WTC11 (cell line): ENCODE measurements around the gene PCAT6. TPM values are rescaled to one million over a fixed set of nuclear protein-coding genes. Genes with fewer than 3 reads are reported as not detected.
A peak's percentile ranks its signal among the peaks of the same experiment; 100 is the strongest.

Experiments used
- ATAC-seq: fragments of 200-7000 bp; cut with Tn5 transposase; 2 replicates; pipeline ENCODE4 v1.10.0; 2021; ENCODE audit warnings: mild to moderate bottlenecking, moderate library complexity
- Bru-seq: library from RNA; stranded (reverse); fragments of 400-500 nt; gene quantifications from one replicate; lab custom pipeline; 2021; lab: Mats Ljungman, UMichigan
- CTCF ChIA-PET: fragments of 300-600 bp; sonication (Branson Sonifier 250); formaldehyde crosslinking; loops from one replicate; lab custom pipeline; 2021; ENCODE audit warnings: antibody characterized with exemption; lab: Charles Lee
- POLR2A ChIA-PET: fragments of 350-600 bp; sonication (Branson Sonifier 250); formaldehyde crosslinking; loops from one replicate; lab custom pipeline; 2021; ENCODE audit warnings: antibody characterized with exemption; lab: Charles Lee
- DNase-seq: peaks from one replicate; pipeline ENCODE4 v3.0.0; 2021; ENCODE audit warnings: low spot score
- H3K27ac Mint-ChIP-seq: 2 replicates; pipeline ENCODE4 v1.8.0; 2021; ENCODE audit warnings: mixed read lengths
- H3K27me3 Mint-ChIP-seq: 2 replicates; pipeline ENCODE4 v1.8.0; 2021; ENCODE audit warnings: low read depth, mild to moderate bottlenecking, moderate library complexity, mixed read lengths
- H3K36me3 Mint-ChIP-seq: 2 replicates; pipeline ENCODE4 v1.8.0; 2021; ENCODE audit warnings: mixed read lengths
- H3K4me1 Mint-ChIP-seq: 2 replicates; pipeline ENCODE4 v1.8.0; 2022; ENCODE audit warnings: mixed read lengths
- H3K4me3 Mint-ChIP-seq: 2 replicates; pipeline ENCODE4 v1.8.0; 2021; ENCODE audit warnings: mild to moderate bottlenecking, moderate library complexity, mixed read lengths
- H3K9me3 Mint-ChIP-seq: 2 replicates; pipeline ENCODE4 v1.8.0; 2021; ENCODE audit warnings: mixed read lengths
- ESRRA ChIP-seq: sonication (generic); formaldehyde crosslinking; IDR thresholded peaks from 2 replicates; pipeline ENCODE4 v1.8.1; 2022; ENCODE audit warnings: mild to moderate bottlenecking, missing genetic modification reagents, borderline replicate concordance
- ETV6 ChIP-seq: sonication (generic); formaldehyde crosslinking; IDR thresholded peaks from 2 replicates; pipeline ENCODE4 v1.8.1; 2022; ENCODE audit warnings: mild to moderate bottlenecking, missing genetic modification reagents
- FOXK1 ChIP-seq: sonication (generic); formaldehyde crosslinking; IDR thresholded peaks from 2 replicates; pipeline ENCODE4 v1.8.0; 2022; ENCODE audit warnings: mild to moderate bottlenecking, moderate library complexity, missing genetic modification reagents
- FOXP1 ChIP-seq: sonication (generic); formaldehyde crosslinking; IDR thresholded peaks from 2 replicates; pipeline ENCODE4 v1.8.0; 2022; ENCODE audit warnings: missing genetic modification reagents, mild to moderate bottlenecking, moderate library complexity, borderline replicate concordance
- GABPB1 ChIP-seq: sonication (generic); formaldehyde crosslinking; IDR thresholded peaks from 2 replicates; pipeline ENCODE4 v1.8.1; 2023; ENCODE audit warnings: mild to moderate bottlenecking, missing genetic modification reagents
- MYBL2 ChIP-seq: sonication (generic); formaldehyde crosslinking; IDR thresholded peaks from 2 replicates; pipeline ENCODE4 v1.8.1; 2023; ENCODE audit warnings: mild to moderate bottlenecking, moderate library complexity, missing genetic modification reagents
- NFYB ChIP-seq: sonication (generic); formaldehyde crosslinking; conservative IDR thresholded peaks from 2 replicates; pipeline ENCODE4 v1.8.0; 2022; ENCODE audit warnings: low read depth, missing genetic modification reagents
- SP1 ChIP-seq: sonication (generic); formaldehyde crosslinking; conservative IDR thresholded peaks from 2 replicates; pipeline ENCODE4 v1.8.1; 2022; ENCODE audit warnings: missing genetic modification reagents
- TEAD1 ChIP-seq: sonication (generic); formaldehyde crosslinking; IDR thresholded peaks from 2 replicates; pipeline ENCODE4 v1.8.0; 2022; ENCODE audit warnings: mild to moderate bottlenecking, missing genetic modification reagents
- TEAD4 ChIP-seq: sonication (generic); formaldehyde crosslinking; IDR thresholded peaks from 2 replicates; pipeline ENCODE4 v1.8.0; 2022; ENCODE audit warnings: mild to moderate bottlenecking, missing genetic modification reagents
- ZNF121 ChIP-seq: sonication (generic); formaldehyde crosslinking; IDR thresholded peaks from 2 replicates; pipeline ENCODE4 v1.8.0; 2023; ENCODE audit warnings: missing genetic modification reagents
- long read RNA-seq, 3 experiments: library from RNA in 1 of 3; library from capped mRNA in 1 of 3; library from polyadenylated mRNA in 1 of 3; unstranded in 2 of 3; stranded (forward) in 1 of 3; transcript quantifications; one replicate each; pipeline ENCODE4 v2.0.0, GENCODE V29; 2021
- total RNA-seq: library from RNA; stranded (reverse); gene quantifications from 3 replicates; pipeline ENCODE4 v1.2.3, GENCODE V29; 2021
- TF ChIP-seq, protein P1 (sequence below): sonication (generic); formaldehyde crosslinking; conservative IDR thresholded peaks from 2 replicates; pipeline ENCODE4 v1.8.1; 2023; ENCODE audit warnings: mild to moderate bottlenecking, low read depth, missing genetic modification reagents, moderate library complexity
- TF ChIP-seq, protein P2 (sequence below): sonication (generic); formaldehyde crosslinking; IDR thresholded peaks from 2 replicates; pipeline ENCODE4 v1.8.0; 2023; ENCODE audit warnings: missing genetic modification reagents, mild to moderate bottlenecking, borderline replicate concordance
- TF ChIP-seq, protein P3 (sequence below): sonication (generic); formaldehyde crosslinking; IDR thresholded peaks from 2 replicates; pipeline ENCODE4 v1.8.1; 2023; ENCODE audit warnings: mild to moderate bottlenecking, moderate library complexity, missing genetic modification reagents
- TF ChIP-seq, protein P4 (sequence below): sonication (generic); formaldehyde crosslinking; IDR thresholded peaks from 2 replicates; pipeline ENCODE4 v1.8.0; 2022; ENCODE audit warnings: mild to moderate bottlenecking, missing genetic modification reagents
- TF ChIP-seq, protein P5 (sequence below): sonication (generic); formaldehyde crosslinking; IDR thresholded peaks from 2 replicates; pipeline ENCODE4 v1.8.0; 2022; ENCODE audit warnings: mild to moderate bottlenecking, missing genetic modification reagents
- TF ChIP-seq, protein P6 (sequence below): sonication (generic); formaldehyde crosslinking; IDR thresholded peaks from 2 replicates; pipeline ENCODE4 v1.8.1; 2023; ENCODE audit warnings: mild to moderate bottlenecking, missing genetic modification reagents, moderate library complexity
- TF ChIP-seq, protein P7 (sequence below): sonication (generic); formaldehyde crosslinking; IDR thresholded peaks from 2 replicates; pipeline ENCODE4 v1.8.1; 2022; ENCODE audit warnings: mild to moderate bottlenecking, moderate library complexity, missing genetic modification reagents
- TF ChIP-seq, protein P8 (sequence below): sonication (generic); formaldehyde crosslinking; IDR thresholded peaks from 2 replicates; pipeline ENCODE4 v1.8.0; 2022; ENCODE audit warnings: mild to moderate bottlenecking, missing genetic modification reagents

PCAT6 gene
- 11.2 to 13.2 TPM (median 11.7 TPM) in 3 replicates for total RNA-seq
- percentile 70 among the genes with signal in this experiment for Bru-seq, nascent RNA
- long read RNA-seq, experiment 1, transcript PCAT6-201 (2 exons, 748 nt): major isoform, 6 of 18 reads
- long read RNA-seq, experiment 1, partial matches to known transcripts: 0 of 18 reads
- long read RNA-seq, experiment 1, other reads (novel, unspliced or antisense): 9 of 18 reads
- long read RNA-seq, experiment 2, partial matches to known transcripts: 0 of 15 reads
- long read RNA-seq, experiment 2, other reads (novel, unspliced or antisense): 7 of 15 reads
- long read RNA-seq, experiment 3, partial matches to known transcripts: 0 of 4 reads
- long read RNA-seq, experiment 3, other reads (novel, unspliced or antisense): 4 of 4 reads

DNA sequence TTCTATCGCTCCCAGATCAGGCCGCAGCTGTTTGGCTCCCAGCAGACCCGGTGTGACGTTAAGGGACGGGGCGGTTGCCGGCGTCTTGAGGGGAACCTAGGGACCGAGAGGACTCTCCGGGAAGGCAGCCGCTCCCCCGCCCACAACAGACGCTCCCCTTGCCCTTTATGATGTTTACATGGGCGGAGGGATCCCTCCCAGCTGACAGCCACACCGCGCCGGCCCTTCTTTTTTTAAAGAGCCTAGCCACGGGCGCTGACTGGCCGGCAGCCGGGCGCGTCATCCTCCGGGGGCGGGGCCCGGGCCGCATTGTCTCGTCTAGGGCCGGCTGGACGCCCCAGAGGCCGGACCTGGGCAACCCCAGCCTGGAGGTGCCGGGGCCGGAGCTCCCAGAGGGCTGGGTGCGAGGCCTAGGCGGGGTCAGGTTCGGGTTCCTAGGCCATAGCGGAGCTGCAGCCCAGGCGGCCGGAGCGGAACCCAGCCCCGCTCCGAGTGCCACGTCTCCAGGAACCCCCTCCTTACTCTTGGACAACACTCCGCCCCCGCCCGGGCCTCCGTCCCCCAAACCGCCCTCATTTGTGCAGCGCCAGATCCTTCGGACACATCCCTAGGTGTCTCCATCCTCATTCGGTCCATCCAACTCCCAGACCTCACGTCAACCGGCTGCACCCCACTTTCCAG is at the start of gene PCAT6:
Gene PCAT6, plus strand, starts transcription at position 340 of the 681 bp plus-strand sequence.
- CTCF ChIA-PET: interaction anchor here (1.5 to 1.7 kb wide), 2 partner anchors 51 to 229 kb away, joined by 4 to 5 read pairs; no protein-coding TSS in a partner anchor
- ATAC-seq: peak; percentile 82
- TF ChIP-seq, protein P1, sequence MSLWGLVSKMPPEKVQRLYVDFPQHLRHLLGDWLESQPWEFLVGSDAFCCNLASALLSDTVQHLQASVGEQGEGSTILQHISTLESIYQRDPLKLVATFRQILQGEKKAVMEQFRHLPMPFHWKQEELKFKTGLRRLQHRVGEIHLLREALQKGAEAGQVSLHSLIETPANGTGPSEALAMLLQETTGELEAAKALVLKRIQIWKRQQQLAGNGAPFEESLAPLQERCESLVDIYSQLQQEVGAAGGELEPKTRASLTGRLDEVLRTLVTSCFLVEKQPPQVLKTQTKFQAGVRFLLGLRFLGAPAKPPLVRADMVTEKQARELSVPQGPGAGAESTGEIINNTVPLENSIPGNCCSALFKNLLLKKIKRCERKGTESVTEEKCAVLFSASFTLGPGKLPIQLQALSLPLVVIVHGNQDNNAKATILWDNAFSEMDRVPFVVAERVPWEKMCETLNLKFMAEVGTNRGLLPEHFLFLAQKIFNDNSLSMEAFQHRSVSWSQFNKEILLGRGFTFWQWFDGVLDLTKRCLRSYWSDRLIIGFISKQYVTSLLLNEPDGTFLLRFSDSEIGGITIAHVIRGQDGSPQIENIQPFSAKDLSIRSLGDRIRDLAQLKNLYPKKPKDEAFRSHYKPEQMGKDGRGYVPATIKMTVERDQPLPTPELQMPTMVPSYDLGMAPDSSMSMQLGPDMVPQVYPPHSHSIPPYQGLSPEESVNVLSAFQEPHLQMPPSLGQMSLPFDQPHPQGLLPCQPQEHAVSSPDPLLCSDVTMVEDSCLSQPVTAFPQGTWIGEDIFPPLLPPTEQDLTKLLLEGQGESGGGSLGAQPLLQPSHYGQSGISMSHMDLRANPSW (CRISPR knock-in tag): no peak
- no peak for TF ChIP-seq ZNF121 (CRISPR knock-in tag)
- peak; percentile 98 for TF ChIP-seq SP1 (CRISPR knock-in tag)
- TF ChIP-seq, protein P2, sequence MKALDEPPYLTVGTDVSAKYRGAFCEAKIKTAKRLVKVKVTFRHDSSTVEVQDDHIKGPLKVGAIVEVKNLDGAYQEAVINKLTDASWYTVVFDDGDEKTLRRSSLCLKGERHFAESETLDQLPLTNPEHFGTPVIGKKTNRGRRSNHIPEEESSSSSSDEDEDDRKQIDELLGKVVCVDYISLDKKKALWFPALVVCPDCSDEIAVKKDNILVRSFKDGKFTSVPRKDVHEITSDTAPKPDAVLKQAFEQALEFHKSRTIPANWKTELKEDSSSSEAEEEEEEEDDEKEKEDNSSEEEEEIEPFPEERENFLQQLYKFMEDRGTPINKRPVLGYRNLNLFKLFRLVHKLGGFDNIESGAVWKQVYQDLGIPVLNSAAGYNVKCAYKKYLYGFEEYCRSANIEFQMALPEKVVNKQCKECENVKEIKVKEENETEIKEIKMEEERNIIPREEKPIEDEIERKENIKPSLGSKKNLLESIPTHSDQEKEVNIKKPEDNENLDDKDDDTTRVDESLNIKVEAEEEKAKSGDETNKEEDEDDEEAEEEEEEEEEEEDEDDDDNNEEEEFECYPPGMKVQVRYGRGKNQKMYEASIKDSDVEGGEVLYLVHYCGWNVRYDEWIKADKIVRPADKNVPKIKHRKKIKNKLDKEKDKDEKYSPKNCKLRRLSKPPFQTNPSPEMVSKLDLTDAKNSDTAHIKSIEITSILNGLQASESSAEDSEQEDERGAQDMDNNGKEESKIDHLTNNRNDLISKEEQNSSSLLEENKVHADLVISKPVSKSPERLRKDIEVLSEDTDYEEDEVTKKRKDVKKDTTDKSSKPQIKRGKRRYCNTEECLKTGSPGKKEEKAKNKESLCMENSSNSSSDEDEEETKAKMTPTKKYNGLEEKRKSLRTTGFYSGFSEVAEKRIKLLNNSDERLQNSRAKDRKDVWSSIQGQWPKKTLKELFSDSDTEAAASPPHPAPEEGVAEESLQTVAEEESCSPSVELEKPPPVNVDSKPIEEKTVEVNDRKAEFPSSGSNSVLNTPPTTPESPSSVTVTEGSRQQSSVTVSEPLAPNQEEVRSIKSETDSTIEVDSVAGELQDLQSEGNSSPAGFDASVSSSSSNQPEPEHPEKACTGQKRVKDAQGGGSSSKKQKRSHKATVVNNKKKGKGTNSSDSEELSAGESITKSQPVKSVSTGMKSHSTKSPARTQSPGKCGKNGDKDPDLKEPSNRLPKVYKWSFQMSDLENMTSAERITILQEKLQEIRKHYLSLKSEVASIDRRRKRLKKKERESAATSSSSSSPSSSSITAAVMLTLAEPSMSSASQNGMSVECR: peak; percentile 88; the same call in 1 of the 2 replicates
- peak; percentile 100 for TF ChIP-seq FOXK1 (CRISPR knock-in tag)
- TF ChIP-seq, protein P3, sequence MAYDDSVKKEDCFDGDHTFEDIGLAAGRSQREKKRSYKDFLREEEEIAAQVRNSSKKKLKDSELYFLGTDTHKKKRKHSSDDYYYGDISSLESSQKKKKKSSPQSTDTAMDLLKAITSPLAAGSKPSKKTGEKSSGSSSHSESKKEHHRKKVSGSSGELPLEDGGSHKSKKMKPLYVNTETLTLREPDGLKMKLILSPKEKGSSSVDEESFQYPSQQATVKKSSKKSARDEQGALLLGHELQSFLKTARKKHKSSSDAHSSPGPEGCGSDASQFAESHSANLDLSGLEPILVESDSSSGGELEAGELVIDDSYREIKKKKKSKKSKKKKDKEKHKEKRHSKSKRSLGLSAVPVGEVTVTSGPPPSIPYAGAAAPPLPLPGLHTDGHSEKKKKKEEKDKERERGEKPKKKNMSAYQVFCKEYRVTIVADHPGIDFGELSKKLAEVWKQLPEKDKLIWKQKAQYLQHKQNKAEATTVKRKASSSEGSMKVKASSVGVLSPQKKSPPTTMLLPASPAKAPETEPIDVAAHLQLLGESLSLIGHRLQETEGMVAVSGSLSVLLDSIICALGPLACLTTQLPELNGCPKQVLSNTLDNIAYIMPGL (CRISPR knock-in tag): peak; percentile 48; the same call in 1 of the 2 replicates
- peak; percentile 1; the same call in 1 of the 2 replicates for TF ChIP-seq ESRRA
- TF ChIP-seq MYBL2: peak; percentile 86; the same call in 1 of the 2 replicates
- peak; percentile 58; the same call in 1 of the 2 replicates for TF ChIP-seq GABPB1 (CRISPR knock-in tag)
- TF ChIP-seq ETV6 (CRISPR knock-in tag): peak; percentile 64; the same call in 1 of the 2 replicates
- TF ChIP-seq TEAD4 (CRISPR knock-in tag): no peak
- TF ChIP-seq, protein P4, sequence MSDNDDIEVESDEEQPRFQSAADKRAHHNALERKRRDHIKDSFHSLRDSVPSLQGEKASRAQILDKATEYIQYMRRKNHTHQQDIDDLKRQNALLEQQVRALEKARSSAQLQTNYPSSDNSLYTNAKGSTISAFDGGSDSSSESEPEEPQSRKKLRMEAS (CRISPR knock-in tag): peak; percentile 84
- TF ChIP-seq, protein P5, sequence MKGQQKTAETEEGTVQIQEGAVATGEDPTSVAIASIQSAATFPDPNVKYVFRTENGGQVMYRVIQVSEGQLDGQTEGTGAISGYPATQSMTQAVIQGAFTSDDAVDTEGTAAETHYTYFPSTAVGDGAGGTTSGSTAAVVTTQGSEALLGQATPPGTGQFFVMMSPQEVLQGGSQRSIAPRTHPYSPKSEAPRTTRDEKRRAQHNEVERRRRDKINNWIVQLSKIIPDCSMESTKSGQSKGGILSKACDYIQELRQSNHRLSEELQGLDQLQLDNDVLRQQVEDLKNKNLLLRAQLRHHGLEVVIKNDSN (CRISPR knock-in tag): peak; percentile 62; the same call in 1 of the 2 replicates
- TF ChIP-seq FOXP1 (CRISPR knock-in tag): peak; percentile 17; the same call in 1 of the 2 replicates
- TF ChIP-seq, protein P6, sequence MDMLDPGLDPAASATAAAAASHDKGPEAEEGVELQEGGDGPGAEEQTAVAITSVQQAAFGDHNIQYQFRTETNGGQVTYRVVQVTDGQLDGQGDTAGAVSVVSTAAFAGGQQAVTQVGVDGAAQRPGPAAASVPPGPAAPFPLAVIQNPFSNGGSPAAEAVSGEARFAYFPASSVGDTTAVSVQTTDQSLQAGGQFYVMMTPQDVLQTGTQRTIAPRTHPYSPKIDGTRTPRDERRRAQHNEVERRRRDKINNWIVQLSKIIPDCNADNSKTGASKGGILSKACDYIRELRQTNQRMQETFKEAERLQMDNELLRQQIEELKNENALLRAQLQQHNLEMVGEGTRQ: peak; percentile 72
- peak; percentile 63 for TF ChIP-seq NFYB (CRISPR knock-in tag)
- no peak for TF ChIP-seq TEAD1 (CRISPR knock-in tag)
- TF ChIP-seq, protein P7, sequence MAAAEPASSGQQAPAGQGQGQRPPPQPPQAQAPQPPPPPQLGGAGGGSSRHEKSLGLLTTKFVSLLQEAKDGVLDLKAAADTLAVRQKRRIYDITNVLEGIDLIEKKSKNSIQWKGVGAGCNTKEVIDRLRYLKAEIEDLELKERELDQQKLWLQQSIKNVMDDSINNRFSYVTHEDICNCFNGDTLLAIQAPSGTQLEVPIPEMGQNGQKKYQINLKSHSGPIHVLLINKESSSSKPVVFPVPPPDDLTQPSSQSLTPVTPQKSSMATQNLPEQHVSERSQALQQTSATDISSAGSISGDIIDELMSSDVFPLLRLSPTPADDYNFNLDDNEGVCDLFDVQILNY (CRISPR knock-in tag): peak; percentile 71; the same call in 1 of the 2 replicates
- TF ChIP-seq, protein P8, sequence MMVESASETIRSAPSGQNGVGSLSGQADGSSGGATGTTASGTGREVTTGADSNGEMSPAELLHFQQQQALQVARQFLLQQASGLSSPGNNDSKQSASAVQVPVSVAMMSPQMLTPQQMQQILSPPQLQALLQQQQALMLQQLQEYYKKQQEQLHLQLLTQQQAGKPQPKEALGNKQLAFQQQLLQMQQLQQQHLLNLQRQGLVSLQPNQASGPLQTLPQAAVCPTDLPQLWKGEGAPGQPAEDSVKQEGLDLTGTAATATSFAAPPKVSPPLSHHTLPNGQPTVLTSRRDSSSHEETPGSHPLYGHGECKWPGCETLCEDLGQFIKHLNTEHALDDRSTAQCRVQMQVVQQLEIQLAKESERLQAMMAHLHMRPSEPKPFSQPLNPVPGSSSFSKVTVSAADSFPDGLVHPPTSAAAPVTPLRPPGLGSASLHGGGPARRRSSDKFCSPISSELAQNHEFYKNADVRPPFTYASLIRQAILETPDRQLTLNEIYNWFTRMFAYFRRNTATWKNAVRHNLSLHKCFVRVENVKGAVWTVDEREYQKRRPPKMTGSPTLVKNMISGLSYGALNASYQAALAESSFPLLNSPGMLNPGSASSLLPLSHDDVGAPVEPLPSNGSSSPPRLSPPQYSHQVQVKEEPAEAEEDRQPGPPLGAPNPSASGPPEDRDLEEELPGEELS (CRISPR knock-in tag): peak; percentile 17; the same call in 1 of the 2 replicates

More for the DNA sequence above, at the start of gene PCAT6:
- peaks cover 7% of the 10 kb centered on the region for H3K27me3 Mint-ChIP-seq
- no peaks in the 10 kb centered on the region for H3K9me3 Mint-ChIP-seq
- DNase-seq: peak; percentile 98
- no peaks in the 10 kb centered on the region for H3K36me3 Mint-ChIP-seq
- POLR2A ChIA-PET: interaction anchor here (0.5 to 2.2 kb wide), 14 partner anchors 9 to 480 kb away, joined by 3 to 32 read pairs (median 3); partner anchors contain the start of genes KLHL12 and TMEM183A
- H3K4me3 Mint-ChIP-seq: peak within 1 kb of the TSS; percentile 80
- peaks cover 40% of the 10 kb centered on the region for H3K4me1 Mint-ChIP-seq
- H3K27ac Mint-ChIP-seq: peak within 1 kb of the TSS; percentile 98
